Fibroblast of the aortic adventitia (primary cell): ENCODE measurements around the gene PRR18. TPM values are rescaled to one million over a fixed set of nuclear protein-coding genes. Genes with fewer than 3 reads are reported as not detected.

Experiments
- DNase-seq: peaks from one replicate; pipeline ENCODE4 v3.0.0-alpha.2; 2010; ENCODE audit warnings: low read depth
- H3K4me3 ChIP-seq: 2 replicates; pipeline ENCODE4 v1.5.1; 2011; ENCODE audit warnings: low read depth, mild to moderate bottlenecking, control low read depth, low read length, moderate library complexity
- total RNA-seq: library from RNA; depleted of rRNA; stranded (reverse); fragments of >200 nt; gene quantifications from 2 replicates; pipeline ENCODE4 v1.2.3, GENCODE V29; 2012; ENCODE audit warnings: low replicate concordance
- TF ChIP-seq, protein P1 (sequence below): IDR thresholded peaks from 2 replicates; pipeline ENCODE4 v1.5.1; 2011; ENCODE audit warnings: mild to moderate bottlenecking, low read length, control low read depth, inconsistent platforms; ENCODE audit not compliant: insufficient read depth

PRR18 gene
- total RNA-seq, 1 donor: not detected

GRCh38 chr6:166281104-166281503 is 27.1 kb downstream of the PRR18 start:
- H3K4me3 ChIP-seq: no peak overlapping the region
- no peak for DNase-seq
- TF ChIP-seq, protein P1, sequence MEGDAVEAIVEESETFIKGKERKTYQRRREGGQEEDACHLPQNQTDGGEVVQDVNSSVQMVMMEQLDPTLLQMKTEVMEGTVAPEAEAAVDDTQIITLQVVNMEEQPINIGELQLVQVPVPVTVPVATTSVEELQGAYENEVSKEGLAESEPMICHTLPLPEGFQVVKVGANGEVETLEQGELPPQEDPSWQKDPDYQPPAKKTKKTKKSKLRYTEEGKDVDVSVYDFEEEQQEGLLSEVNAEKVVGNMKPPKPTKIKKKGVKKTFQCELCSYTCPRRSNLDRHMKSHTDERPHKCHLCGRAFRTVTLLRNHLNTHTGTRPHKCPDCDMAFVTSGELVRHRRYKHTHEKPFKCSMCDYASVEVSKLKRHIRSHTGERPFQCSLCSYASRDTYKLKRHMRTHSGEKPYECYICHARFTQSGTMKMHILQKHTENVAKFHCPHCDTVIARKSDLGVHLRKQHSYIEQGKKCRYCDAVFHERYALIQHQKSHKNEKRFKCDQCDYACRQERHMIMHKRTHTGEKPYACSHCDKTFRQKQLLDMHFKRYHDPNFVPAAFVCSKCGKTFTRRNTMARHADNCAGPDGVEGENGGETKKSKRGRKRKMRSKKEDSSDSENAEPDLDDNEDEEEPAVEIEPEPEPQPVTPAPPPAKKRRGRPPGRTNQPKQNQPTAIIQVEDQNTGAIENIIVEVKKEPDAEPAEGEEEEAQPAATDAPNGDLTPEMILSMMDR: no peak

DNA sequence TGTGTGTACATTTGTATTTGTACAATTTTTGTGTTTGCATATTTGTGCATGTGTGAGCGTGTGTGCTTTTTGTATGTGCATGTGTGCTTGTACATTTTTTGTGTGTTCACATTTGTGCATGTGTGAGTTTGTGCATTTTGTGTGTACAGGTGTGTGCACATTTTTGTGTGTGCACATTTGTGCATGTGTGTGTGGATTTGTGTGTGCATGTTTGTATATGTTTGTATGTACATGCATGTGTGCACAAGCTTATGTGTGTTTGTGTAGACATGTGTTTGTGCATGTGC is 28.9 kb downstream of the PRR18 start:
- no peak for DNase-seq
- H3K4me3 ChIP-seq: no peak overlapping the region
- TF ChIP-seq, protein P1: no peak

DNA sequence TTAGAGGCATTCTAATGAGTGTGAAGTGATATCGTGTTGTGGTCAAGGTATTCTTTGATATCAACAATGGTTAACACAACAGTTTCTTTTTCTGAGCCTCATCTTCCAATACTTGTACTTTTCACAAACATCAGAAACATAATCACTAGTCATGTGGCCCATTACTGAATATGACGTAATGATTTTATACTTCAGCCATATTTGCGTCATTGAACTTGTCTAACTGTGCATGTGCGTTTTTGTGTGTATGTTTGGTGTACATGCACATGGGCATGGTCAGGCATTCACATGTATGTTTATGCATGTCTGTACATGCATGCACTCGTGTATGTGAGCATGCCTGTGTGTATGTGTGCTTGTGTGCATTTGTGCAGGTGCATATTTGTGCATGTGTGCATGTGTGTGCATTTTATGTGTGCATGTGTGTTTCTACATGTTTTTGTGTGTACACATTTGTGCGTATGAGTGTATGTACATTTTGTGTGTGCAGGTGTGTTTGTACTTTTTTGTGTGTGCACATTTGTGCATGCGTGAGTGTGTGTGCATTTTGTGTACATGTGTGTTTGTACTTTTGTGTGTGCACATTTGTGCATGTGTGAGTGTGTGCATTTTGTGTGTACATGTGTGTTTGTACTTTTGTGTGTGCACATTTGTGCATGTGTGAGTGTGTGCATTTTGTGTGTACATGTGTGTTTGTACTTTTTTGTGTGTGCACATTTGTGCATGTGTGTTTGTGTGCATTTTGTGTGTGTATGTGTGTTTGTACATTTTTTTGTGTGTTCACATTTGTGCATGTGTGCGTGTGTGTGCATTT is 29.4 kb downstream of the PRR18 start:
- TF ChIP-seq, protein P1: no peak
- no peak overlapping the region for H3K4me3 ChIP-seq
- DNase-seq: no peak

DNA sequence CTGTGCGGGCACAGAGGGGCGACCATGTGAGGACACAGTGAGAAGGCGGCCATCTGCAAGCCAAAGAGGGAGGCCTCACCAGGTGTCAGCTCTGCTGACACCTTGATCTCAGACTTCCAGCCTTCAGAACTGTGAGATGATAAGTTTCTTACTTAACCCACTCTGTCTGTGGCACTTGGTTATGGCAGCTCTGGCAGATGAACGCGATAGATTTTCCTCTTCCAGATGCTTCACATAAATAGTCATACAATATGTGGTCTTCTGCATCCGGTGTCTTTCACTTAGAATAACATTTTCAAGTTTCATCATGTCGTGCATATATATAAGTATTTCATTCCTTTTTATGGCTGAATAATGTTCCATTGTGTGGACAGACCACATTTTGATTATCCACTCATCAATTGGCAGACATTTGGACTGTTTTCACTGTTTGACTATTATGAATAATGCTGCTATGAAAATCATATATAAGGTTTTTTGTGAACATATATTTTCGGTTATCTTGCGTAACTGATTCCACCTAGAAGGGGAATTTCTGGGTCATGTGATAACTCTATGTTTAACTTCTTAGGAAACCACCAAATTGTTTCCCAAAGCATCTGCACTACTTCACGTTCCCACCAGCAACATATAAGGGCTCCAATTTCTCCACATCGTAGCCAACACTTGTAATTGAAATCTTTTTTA is 30.2 kb downstream of the PRR18 start:
- DNase-seq: no peak
- no peak overlapping the region for H3K4me3 ChIP-seq
- TF ChIP-seq, protein P1: no peak

DNA sequence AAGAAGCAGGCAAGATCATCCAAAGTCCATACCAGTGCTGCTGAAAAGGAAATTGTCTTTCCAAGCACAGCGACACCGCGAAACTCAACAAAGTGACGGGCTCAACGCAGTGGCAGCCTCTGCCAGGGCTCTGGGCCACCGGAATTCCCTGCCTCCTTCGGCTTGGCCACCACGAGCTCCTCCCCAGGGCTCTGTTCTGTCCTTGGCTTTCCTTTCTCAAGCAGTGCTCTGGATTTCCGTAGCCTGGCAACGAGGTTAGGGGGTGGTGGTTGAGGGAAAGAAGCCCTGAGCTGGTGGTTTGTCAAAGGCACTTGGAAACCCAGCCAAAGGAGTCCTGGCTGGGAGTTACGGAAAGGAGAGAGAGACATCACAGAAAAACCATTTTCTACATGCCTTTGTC is 31.2 kb downstream of the PRR18 start:
- peak; percentile 55 for DNase-seq
- TF ChIP-seq, protein P1: no peak
- no peak overlapping the region for H3K4me3 ChIP-seq

- TF ChIP-seq, protein P1: peak; percentile 97
- no peak overlapping the region for H3K4me3 ChIP-seq
- DNase-seq: peak; percentile 43
Observed at GRCh38 chr6:166275714-166276166, 32.5 kb downstream of the PRR18 start.
